ENCODE data around the gene COX7A2L. TPM values are rescaled to one million over a fixed set of nuclear protein-coding genes. Genes with fewer than 3 reads are reported as not detected.

The COX7A2L gene
- total RNA-seq, 1 experiment from 2014 or later = 85.4 TPM

DNA sequence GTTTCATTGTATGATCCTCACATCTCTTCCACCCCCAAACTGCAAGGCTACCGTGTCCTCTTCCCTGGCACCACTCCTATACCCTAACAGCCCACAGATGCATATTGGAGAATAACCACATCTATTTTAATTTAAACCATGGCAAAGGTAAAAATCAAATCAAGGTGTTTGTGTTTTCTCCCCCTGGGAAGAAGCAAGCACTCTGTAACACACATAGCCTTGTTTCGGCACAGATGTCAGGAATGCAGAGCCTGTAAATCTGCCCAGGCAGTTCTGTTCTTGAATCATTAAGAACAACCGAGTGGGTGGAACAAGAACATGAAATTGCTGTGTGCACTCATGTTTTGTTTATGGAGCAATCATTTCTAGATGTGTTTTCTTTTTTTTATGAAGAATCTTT lies 6.8 kb upstream of the COX7A2L start:
- POLR2A ChIA-PET (ENCODE audit: low non-redundant PET) = interaction anchor here (0.6 kb wide), 1 partner anchor 332 kb away, joined by 3 read pairs; no protein-coding TSS in a partner anchor
- H3K27ac ChIP-seq (ENCODE audit: low read depth, low read length, poor library complexity, severe bottlenecking) = no peak overlapping the region

DNA sequence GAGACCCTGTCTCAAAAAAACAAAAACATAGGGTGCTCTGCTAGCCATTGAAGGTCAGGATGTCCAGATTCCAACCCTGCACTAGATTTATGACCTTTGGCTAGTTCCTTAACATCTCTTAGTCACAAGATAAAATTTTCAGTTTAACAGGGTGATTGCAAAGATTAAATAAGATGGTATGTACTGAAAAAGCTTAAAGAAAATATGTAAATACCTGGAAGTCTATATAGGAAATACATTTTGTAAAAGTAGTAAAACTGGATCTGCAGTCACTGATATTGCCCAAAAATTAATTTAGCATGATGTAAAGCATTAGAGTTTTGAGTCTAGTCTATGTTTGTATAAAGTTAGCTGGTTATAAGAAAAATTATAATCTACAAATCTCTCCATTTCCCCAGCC lies 5.4 kb upstream of the COX7A2L start:
- no peaks in the 10 kb centered on the region for H3K9me3 ChIP-seq (ENCODE audit: low read depth, low read length, poor library complexity, severe bottlenecking)
- H3K36me3 ChIP-seq (ENCODE audit: insufficient read depth, low read length, poor library complexity, severe bottlenecking) = no peaks in the 10 kb centered on the region
- peaks cover 15% of the 10 kb centered on the region for H3K4me1 ChIP-seq (ENCODE audit: insufficient read depth, low read length, poor library complexity, severe bottlenecking)
- CTCF ChIA-PET = no interaction called here
- no TSS peak for BruUV-seq (replicated peaks)
- intact Hi-C loops (cut with micrococcal nuclease; ENCODE audit: unreplicated experiment) = no loop called here
- TF ChIP-seq, protein P1, sequence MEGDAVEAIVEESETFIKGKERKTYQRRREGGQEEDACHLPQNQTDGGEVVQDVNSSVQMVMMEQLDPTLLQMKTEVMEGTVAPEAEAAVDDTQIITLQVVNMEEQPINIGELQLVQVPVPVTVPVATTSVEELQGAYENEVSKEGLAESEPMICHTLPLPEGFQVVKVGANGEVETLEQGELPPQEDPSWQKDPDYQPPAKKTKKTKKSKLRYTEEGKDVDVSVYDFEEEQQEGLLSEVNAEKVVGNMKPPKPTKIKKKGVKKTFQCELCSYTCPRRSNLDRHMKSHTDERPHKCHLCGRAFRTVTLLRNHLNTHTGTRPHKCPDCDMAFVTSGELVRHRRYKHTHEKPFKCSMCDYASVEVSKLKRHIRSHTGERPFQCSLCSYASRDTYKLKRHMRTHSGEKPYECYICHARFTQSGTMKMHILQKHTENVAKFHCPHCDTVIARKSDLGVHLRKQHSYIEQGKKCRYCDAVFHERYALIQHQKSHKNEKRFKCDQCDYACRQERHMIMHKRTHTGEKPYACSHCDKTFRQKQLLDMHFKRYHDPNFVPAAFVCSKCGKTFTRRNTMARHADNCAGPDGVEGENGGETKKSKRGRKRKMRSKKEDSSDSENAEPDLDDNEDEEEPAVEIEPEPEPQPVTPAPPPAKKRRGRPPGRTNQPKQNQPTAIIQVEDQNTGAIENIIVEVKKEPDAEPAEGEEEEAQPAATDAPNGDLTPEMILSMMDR (conservative IDR thresholded peaks at IDR 0.05; ENCODE audit: low read depth, low read length) = no peak
- no peak for TF ChIP-seq EZH2 (IDR thresholded peaks at IDR 0.05; ENCODE audit: borderline replicate concordance, low read depth, low read length, poor library complexity, severe bottlenecking)
- DNase-seq (ENCODE audit: low spot score) = no peak
- POLR2A ChIA-PET (ENCODE audit: low non-redundant PET) = no interaction called here
- H3K27me3 ChIP-seq (replicated peaks; ENCODE audit: insufficient read depth, low read depth, low read length, poor library complexity) = no peaks in the 10 kb centered on the region
- no peak overlapping the region for H3K27ac ChIP-seq (ENCODE audit: low read depth, low read length, poor library complexity, severe bottlenecking)
- no peak overlapping the region for H3K4me3 ChIP-seq (ENCODE audit: low read depth, low read length, poor library complexity, severe bottlenecking)

More for the DNA sequence above, 6.8 kb upstream of the COX7A2L start:
- no TSS peak for BruUV-seq (replicated peaks)
- TF ChIP-seq EZH2 (IDR thresholded peaks at IDR 0.05; ENCODE audit: borderline replicate concordance, low read depth, low read length, poor library complexity, severe bottlenecking) = no peak
- TF ChIP-seq, protein P1 (conservative IDR thresholded peaks at IDR 0.05; ENCODE audit: low read depth, low read length) = no peak
- intact Hi-C loops (cut with micrococcal nuclease; ENCODE audit: unreplicated experiment) = no loop called here
- CTCF ChIA-PET = no interaction called here
- H3K9me3 ChIP-seq (ENCODE audit: low read depth, low read length, poor library complexity, severe bottlenecking) = no peaks in the 10 kb centered on the region
- no peak overlapping the region for H3K4me3 ChIP-seq (ENCODE audit: low read depth, low read length, poor library complexity, severe bottlenecking)
- H3K27me3 ChIP-seq (replicated peaks; ENCODE audit: insufficient read depth, low read depth, low read length, poor library complexity) = no peaks in the 10 kb centered on the region
- H3K4me1 ChIP-seq (ENCODE audit: insufficient read depth, low read length, poor library complexity, severe bottlenecking) = peaks cover 23% of the 10 kb centered on the region
- no peaks in the 10 kb centered on the region for H3K36me3 ChIP-seq (ENCODE audit: insufficient read depth, low read length, poor library complexity, severe bottlenecking)
- no peak for DNase-seq (ENCODE audit: low spot score)

GRCh38 chr2:42364658-42365057 lies 3.6 kb upstream of the COX7A2L start:
- H3K27me3 ChIP-seq (replicated peaks; ENCODE audit: insufficient read depth, low read depth, low read length, poor library complexity) = no peaks in the 10 kb centered on the region
- intact Hi-C loops (cut with micrococcal nuclease; ENCODE audit: unreplicated experiment) = no loop called here
- peaks cover 12% of the 10 kb centered on the region for H3K4me1 ChIP-seq (ENCODE audit: insufficient read depth, low read length, poor library complexity, severe bottlenecking)
- H3K4me3 ChIP-seq (ENCODE audit: low read depth, low read length, poor library complexity, severe bottlenecking) = no peak overlapping the region
- no TSS peak for BruUV-seq (replicated peaks)
- no peaks in the 10 kb centered on the region for H3K9me3 ChIP-seq (ENCODE audit: low read depth, low read length, poor library complexity, severe bottlenecking)
- DNase-seq (ENCODE audit: low spot score) = no peak
- no peak for TF ChIP-seq EZH2 (IDR thresholded peaks at IDR 0.05; ENCODE audit: borderline replicate concordance, low read depth, low read length, poor library complexity, severe bottlenecking)
- TF ChIP-seq, protein P1 (conservative IDR thresholded peaks at IDR 0.05; ENCODE audit: low read depth, low read length) = no peak
- no peaks in the 10 kb centered on the region for H3K36me3 ChIP-seq (ENCODE audit: insufficient read depth, low read length, poor library complexity, severe bottlenecking)
- CTCF ChIA-PET = no interaction called here
- POLR2A ChIA-PET (ENCODE audit: low non-redundant PET) = no interaction called here
- no peak overlapping the region for H3K27ac ChIP-seq (ENCODE audit: low read depth, low read length, poor library complexity, severe bottlenecking)

Measured in A673 (cell line).